Kidney (tissue), 14 donors: ENCODE measurements around the gene MYO15A. TPM values are rescaled to one million over a fixed set of nuclear protein-coding genes. Genes with fewer than 3 reads are reported as not detected.

Experiments
- DNase-seq, 5 donors: peaks; one replicate each; pipeline ENCODE4 v3.0.0-alpha.2; 2013 to 2020
- FAIRE-seq: peaks from 2 replicates; lab custom pipeline; 2012; peaks lifted over from hg19 to GRCh38; lab: Jason Lieb, UNC
- H3K27ac ChIP-seq, 2 donors: one replicate each; pipeline ENCODE4 v1.7.0; 2013; ENCODE audit warnings: low read depth in 2 of 2, low read length in 2 of 2, inconsistent platforms in 1 of 2
- H3K27me3 ChIP-seq: one replicate; pipeline ENCODE4 v1.7.1; 2013; ENCODE audit warnings: low read length, inconsistent platforms; ENCODE audit not compliant: control insufficient read depth, insufficient read depth
- H3K36me3 ChIP-seq, 3 donors: one replicate each; pipeline versions ENCODE4 v1.7.0 to v1.7.1; 2013; ENCODE audit warnings: low read length in 3 of 3, control low read depth in 1 of 3, inconsistent platforms in 1 of 3; ENCODE audit not compliant: insufficient read depth in 3 of 3, control insufficient read depth in 2 of 3
- H3K4me1 ChIP-seq, 3 donors: one replicate each; pipeline versions ENCODE4 v1.7.0 to v1.7.1; 2013; ENCODE audit warnings: low read length in 3 of 3, inconsistent platforms in 1 of 3, low read depth in 1 of 3; ENCODE audit not compliant: control insufficient read depth in 2 of 3, insufficient read depth in 2 of 3
- H3K4me3 ChIP-seq, 3 donors: one replicate each; pipeline versions ENCODE4 v1.7.0 to v1.8.1; 2013; ENCODE audit warnings: low read length in 3 of 3, control low read depth in 1 of 3, inconsistent platforms in 1 of 3
- H3K9ac ChIP-seq, 3 donors: one replicate each; pipeline versions ENCODE4 v1.7.0 to v1.7.1; 2013; ENCODE audit warnings: low read length in 3 of 3, control low read depth in 1 of 3, inconsistent platforms in 1 of 3
- H3K9me3 ChIP-seq, 3 donors: one replicate each; pipeline versions ENCODE4 v1.7.0 to v1.7.1; 2013; ENCODE audit warnings: low read length in 3 of 3, control low read depth in 1 of 3, inconsistent platforms in 1 of 3; ENCODE audit not compliant: control insufficient read depth in 2 of 3, insufficient read depth in 1 of 3
- CTCF ChIP-seq: IDR thresholded peaks from 3 replicates; pipeline ENCODE4 v1.5.1; 2012; ENCODE audit warnings: mild to moderate bottlenecking, moderate library complexity, borderline replicate concordance; ENCODE audit not compliant: insufficient read depth; ENCODE audit errors: extremely low read depth
- intact Hi-C: fragments of 100-400 bp; cut with DNase I; formaldehyde crosslinking; loops from one replicate; pipeline ENCODE4 v1.11.1; 2022
- polyA plus RNA-seq: library from polyadenylated mRNA; stranded (reverse); fragments of 350-450 nt; fragmentation: Illumina TruSeq; extraction: RNeasy Lipid Tissue Mini Kit (QIAGEN cat#74804); gene quantifications from one replicate; pipeline ENCODE4 v1.2.3, GENCODE V29; 2014; ENCODE audit warnings: low read depth, low replicate concordance; ENCODE audit not compliant: insufficient read depth
- total RNA-seq: library from RNA; stranded (reverse); fragmentation: NEBNext Ultra II Directional; extraction: Animal tissue kit (Norgen Biotek cat#: 25700); gene quantifications from one replicate; pipeline ENCODE4 v1.2.1, GENCODE V29; 2021
- donor health status: control.
- donor health status: control.
- donor health status: control.
- donor health status: control.
- donor health status: control.
- donor health status: DM: yes; HTN: yes; CAD: no.
- donor health status: Normal renal cell carcinoma (clear cell type).

MYO15A gene
- total and polyA plus RNA-seq, 2 donors from 2014 or later, result 0.80 to 1.3 TPM

DNA sequence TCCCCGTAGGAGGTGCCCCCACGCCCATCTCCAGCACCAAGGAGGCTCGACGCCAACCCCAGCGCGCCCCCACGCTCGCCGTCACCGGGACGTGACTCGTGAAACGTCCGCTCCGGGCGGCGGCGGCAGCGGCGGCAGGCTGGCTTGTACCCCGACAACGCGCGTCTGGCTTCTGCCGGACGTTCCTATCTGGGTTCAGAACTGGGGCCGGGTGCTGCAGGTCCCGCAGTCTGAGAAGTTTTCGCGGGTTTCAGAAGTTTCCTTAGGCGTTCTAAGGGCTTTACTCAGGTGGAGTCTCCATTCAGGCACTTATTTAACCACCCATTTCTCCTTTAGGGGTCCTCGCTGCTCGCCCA lies 74.4 kb downstream of the MYO15A start:
- Histone ChIP-seq H3K27ac (peak overlapping the region; percentile 97 to 99), H3K36me3 (peaks cover 0 to 3% (median 0%) of the 10 kb centered on the region in 3 donors), H3K4me3 (peak overlapping the region; percentile 73 to 84 (median 76)), H3K27me3 (no peaks in the 10 kb centered on the region), H3K9me3 (no peaks in the 10 kb centered on the region), H3K4me1 (peaks cover 0 to 26% (median 13%) of the 10 kb centered on the region in 3 donors), H3K9ac (peak overlapping the region in 2 of 3 donors; percentile 54 to 81)
- intact Hi-C loops, result no loop called here
- peak in 3 of 5 donors; percentile 88 to 97 (median 95) for DNase-seq
- FAIRE-seq, result no peak
- TF ChIP-seq CTCF, result no peak

DNA sequence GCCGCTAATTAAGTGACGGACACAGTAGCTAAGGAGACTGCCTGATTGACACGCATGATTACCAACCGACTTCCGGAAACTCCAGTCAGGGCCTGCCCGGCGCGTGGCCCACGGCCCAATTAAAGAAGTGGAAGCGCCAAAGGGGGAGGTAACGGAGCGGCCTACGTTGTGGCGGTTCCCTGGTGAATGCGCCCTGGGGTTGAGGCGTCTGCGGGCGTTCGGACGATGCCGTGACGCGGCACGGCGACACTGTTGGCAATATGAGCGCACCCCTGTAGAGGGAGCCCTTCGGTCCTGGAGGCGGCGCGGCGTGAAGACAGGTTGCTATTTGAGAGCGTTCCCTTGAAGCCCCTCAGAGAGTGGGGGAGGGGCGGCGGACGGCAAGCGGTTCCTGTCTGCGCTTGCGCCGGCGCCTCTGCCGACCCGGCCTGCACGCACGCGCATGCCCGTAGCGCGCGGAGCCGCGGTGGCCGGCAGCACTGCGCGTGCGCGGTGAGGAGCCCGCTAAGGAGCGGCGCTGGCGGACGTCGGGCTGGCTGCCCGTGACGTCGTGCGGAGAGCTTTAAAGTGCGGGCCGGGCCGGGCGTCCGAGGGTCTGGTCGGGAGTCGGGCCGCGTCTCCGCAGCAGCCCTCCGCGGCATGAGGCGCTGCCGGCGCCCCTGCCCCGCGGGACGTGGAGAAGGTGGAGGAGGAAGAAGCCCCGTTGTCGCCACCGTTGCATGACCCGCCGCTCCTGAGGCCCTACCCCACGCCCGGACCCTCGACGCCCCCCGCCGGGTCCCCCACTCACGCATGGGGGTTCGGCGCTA lies 75.0 kb downstream of the MYO15A start, which contains the start of gene ALKBH5:
TSS of gene ALKBH5 (plus strand) at position 495 of the 809 bp plus-strand sequence. CDS start 416 bp downstream, outside the sequence.
- Histone ChIP-seq H3K27me3 (no peaks in the 10 kb centered on the region), H3K36me3 (peaks cover 0 to 3% (median 0%) of the 10 kb centered on the region in 3 donors), H3K9ac (peak within 1 kb of the TSS; percentile 71 to 92 (median 81)), H3K4me3 (peak within 1 kb of the TSS; percentile 75 to 84 (median 76)), H3K27ac (peak within 1 kb of the TSS; percentile 97 to 99), H3K9me3 (no peaks in the 10 kb centered on the region), H3K4me1 (peaks cover 0 to 32% (median 19%) of the 10 kb centered on the region in 3 donors)
- DNase-seq, result peak; percentile 99 to 100 (median 99)
- peak; percentile 87 for FAIRE-seq
- peak; percentile 9 for TF ChIP-seq CTCF
- intact Hi-C loops, result no loop called here

- peak overlapping the region; percentile 74 to 84 (median 75) for H3K4me3 ChIP-seq
- peak overlapping the region; percentile 62 to 92 (median 72) for H3K9ac ChIP-seq
- peak; percentile 43 to 87 (median 58) for DNase-seq
- H3K27ac ChIP-seq, result peak overlapping the region; percentile 97 to 99
- no peaks in the 10 kb centered on the region for H3K27me3 ChIP-seq
- H3K36me3 ChIP-seq, result peaks cover 0 to 3% (median 0%) of the 10 kb centered on the region in 3 donors
- H3K4me1 ChIP-seq, result peaks cover 0 to 35% (median 22%) of the 10 kb centered on the region in 3 donors
- no peaks in the 10 kb centered on the region for H3K9me3 ChIP-seq
- intact Hi-C loops, result no loop called here
- no peak for FAIRE-seq
- TF ChIP-seq CTCF, result no peak
Observed at GRCh38 chr17:18184143-18185031, 75.8 kb downstream of the MYO15A start.
